ENCODE measurements around the gene RHBDL3. TPM values are rescaled to one million over a fixed set of nuclear protein-coding genes. Genes with fewer than 3 reads are reported as not detected.

The RHBDL3 gene
- polyA plus RNA-seq, 4 donors, result 1.5 to 1.8 (median 1.5) TPM

DNA sequence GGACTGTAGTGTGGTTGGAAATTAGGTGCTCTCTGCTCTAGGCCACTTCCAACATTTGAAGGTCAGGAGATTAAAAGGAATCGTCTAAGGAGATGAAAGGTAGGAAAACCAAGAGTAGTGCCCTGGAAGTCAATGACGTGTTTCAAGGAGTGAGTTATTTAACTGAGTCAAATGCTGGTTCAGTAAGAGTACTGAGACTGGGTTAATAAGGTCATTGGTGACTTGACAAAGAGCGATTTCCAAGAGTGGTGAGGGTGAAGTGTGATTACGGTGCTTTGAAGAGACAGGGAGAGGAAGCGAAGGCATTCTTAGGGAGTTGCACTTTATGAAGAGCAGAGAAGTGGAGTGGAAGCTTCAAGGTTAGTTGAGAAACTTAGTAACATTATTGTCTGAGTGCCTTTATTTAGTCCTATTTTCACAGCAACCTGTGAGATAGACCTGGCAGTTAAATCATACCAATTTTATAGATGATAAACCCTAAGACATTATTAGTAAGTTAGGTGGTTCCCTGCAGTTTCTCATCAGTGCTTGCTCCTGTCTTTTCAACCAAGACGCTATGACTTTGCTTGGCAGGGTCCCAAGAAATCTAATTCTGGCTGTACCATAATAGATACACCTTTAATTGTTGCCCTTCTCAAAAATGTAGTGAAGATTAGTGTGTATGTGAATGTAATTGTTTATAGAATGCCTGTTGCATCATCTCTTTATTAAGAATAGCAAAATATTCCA, 90.2 kb downstream of the RHBDL3 start:
- DNase-seq (ENCODE audit: low read depth in 4 of 4, low spot score in 3 of 4), result no peak

DNA sequence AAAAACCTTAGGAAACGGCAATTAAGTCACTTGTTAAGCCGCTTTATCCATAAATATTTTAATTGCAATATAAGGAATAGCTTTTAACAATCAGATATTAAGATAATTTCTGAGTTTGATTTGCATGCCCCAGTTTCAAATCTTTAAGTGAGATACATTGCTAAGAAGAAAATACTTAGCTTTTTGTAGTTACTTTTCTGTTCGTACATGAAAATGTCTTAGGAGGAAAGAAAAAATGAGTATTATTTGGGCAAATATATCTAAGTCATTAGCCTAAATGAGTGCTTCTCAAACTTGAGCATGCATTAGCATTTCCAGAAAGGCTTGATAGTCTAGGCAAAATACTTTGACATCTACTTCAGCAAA, 90.7 kb downstream of the RHBDL3 start:
- DNase-seq (ENCODE audit: low read depth in 4 of 4, low spot score in 3 of 4), result no peak

DNA sequence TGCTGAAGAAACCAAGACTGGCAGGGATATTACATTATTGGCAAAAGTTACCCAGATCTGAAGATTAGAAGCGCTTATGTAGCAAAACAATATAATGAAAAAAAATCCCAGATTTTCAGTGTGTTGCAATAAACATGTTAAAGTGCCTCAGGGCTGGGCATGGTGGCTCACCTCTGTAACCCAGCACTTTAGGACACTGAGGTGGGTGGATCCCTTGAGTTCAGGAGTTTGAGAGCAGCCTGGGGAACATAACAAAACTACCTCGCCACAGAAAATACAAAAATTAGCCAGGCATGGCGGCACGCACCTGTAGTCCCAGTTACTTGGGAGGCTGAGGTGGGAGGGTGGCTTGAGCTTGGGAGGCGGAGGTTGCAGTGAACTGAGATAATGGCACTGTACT, 91.1 kb downstream of the RHBDL3 start:
- no peak for DNase-seq (ENCODE audit: low read depth in 4 of 4, low spot score in 3 of 4)

DNA sequence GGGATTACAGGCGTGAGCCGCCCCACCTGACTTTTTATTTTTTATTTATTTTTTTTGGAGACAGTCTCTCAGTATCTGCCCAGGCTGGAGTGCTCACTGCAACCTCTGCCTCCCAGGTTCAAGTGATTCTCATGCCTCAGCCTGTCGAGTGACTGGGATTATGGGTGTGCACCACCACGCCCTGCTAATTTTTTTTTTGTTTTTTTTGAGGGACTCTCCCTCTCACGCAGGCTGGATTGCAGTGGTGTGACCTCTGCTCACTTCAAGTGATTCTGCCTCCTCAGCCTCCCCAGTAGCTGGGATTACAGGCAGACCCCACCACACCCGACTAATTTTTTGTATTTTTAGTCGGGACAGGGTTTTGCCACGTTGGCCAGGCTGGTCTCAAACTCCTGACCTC, 92.0 kb downstream of the RHBDL3 start:
- DNase-seq (ENCODE audit: low read depth in 4 of 4, low spot score in 3 of 4), result no peak

DNA sequence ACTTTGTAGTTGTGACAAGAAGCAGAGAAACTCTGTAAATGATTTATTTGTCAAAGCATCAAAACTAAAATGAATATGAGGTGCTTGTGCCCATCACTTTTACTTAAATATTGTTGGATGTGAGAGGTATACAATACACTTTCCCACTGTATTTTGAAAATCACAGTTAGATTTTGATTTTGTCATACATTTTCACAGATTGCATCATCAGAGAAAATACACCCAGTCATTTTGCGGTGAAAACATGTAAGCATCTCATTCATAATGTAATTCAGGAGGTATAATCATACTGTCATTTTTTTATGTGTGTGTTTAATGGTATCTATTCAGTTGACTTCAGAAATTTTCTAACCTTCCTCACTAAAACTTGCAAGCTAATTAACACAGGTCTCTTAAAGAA, 95.6 kb downstream of the RHBDL3 start:
- DNase-seq (ENCODE audit: low read depth in 4 of 4, low spot score in 3 of 4), result no peak

- no peak for DNase-seq (ENCODE audit: low read depth in 4 of 4, low spot score in 3 of 4)
Measured at GRCh38 chr17:32370426-32370825, 104.8 kb downstream of the RHBDL3 start.

Other genes starting within 250 kb of the RHBDL3 start
- gene RHOT1, start 123.3 kb upstream of the RHBDL3 start, polyA plus RNA-seq (ENCODE audit: insufficient read length in 4 of 4), result 10 to 100 TPM; 47.6 to 61.2 (median 57.3) TPM
- gene C17orf75, start 76.3 kb downstream of the RHBDL3 start, polyA plus RNA-seq (ENCODE audit: insufficient read length in 4 of 4), result 10 to 100 TPM; 43.0 to 45.3 (median 44.3) TPM
- gene ZNF207, start 84.3 kb downstream of the RHBDL3 start, polyA plus RNA-seq (ENCODE audit: insufficient read length in 4 of 4), result 100 to 1,000 TPM; 189 to 228 (median 224) TPM
- 100 to 1,000 TPM in 2 of 4 donors, 10 to 100 TPM in 2; 94.9 to 116 (median 100) TPM for gene PSMD11, start 178.7 kb downstream of the RHBDL3 start, polyA plus RNA-seq (ENCODE audit: insufficient read length in 4 of 4)
- 1 to 10 TPM; 4.9 to 5.5 (median 4.9) TPM for gene CDK5R1, start 221.2 kb downstream of the RHBDL3 start, polyA plus RNA-seq (ENCODE audit: insufficient read length in 4 of 4)